ENCODE measurements around the gene TP53BP2.

DNA sequence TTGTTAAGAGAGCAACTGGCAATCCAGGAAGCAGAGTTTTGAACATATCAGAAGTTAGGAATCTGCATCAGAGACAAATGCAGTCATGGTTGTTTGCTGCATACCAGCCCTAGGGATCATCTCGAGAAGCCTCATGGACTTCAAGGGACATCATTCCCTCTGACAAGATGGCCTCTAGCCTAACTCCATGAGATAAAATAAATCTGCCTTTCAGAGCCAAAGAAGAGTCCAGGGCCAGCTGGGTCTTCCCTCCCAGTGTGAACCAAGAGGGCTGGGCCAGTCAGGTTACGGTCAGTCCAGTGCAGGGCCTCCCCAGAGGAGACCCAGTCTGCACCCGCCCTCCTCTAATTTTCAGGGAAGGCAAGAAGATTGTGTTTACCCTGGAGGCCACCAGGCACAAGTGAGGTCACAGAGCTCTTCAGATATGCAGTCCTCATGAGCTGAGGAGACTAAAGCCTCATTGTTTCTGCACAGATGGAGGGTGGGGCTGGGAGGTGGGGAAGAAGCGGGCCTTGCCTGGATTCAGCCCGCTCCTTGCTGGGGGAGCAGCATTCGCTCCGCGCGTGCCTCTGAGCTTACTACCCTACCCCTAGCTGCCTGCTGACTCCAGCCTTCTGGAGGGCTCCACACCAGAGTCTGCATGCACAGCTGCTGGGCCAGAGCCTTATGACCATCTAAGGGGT is 80.6 kb downstream of the TP53BP2 start:
- TF ChIP-seq, protein P1, sequence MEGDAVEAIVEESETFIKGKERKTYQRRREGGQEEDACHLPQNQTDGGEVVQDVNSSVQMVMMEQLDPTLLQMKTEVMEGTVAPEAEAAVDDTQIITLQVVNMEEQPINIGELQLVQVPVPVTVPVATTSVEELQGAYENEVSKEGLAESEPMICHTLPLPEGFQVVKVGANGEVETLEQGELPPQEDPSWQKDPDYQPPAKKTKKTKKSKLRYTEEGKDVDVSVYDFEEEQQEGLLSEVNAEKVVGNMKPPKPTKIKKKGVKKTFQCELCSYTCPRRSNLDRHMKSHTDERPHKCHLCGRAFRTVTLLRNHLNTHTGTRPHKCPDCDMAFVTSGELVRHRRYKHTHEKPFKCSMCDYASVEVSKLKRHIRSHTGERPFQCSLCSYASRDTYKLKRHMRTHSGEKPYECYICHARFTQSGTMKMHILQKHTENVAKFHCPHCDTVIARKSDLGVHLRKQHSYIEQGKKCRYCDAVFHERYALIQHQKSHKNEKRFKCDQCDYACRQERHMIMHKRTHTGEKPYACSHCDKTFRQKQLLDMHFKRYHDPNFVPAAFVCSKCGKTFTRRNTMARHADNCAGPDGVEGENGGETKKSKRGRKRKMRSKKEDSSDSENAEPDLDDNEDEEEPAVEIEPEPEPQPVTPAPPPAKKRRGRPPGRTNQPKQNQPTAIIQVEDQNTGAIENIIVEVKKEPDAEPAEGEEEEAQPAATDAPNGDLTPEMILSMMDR (IDR thresholded peaks at IDR 0.05) = no peak
- TF ChIP-seq EP300 (IDR thresholded peaks at IDR 0.05) (no peak), POLR2A (IDR thresholded peaks at IDR 0.05; ENCODE audit: low read depth) (no peak), POLR2AphosphoS5 (IDR thresholded peaks at IDR 0.05) (no peak)
